Hepatocyte (in vitro differentiated cells): ENCODE results near the gene FZD2. TPM values are rescaled to one million over a fixed set of nuclear protein-coding genes. Genes with fewer than 3 reads are reported as not detected.

Source experiments
- DNase-seq: peaks from one replicate; pipeline ENCODE4 v3.0.0-alpha.2; 2016; ENCODE audit warnings: low spot score
- H2AFZ ChIP-seq: fragments of 200-600 bp; sonication (generic); 2 replicates; pipeline ENCODE4 v1.6.0; 2016; ENCODE audit warnings: antibody characterized with exemption, mild to moderate bottlenecking
- H3K27ac ChIP-seq: fragments of 200-600 bp; sonication (generic); 2 replicates; pipeline ENCODE4 v1.5.1; 2016; ENCODE audit warnings: mild to moderate bottlenecking
- H3K27me3 ChIP-seq: fragments of 200-600 bp; sonication (generic); 2 replicates; pipeline ENCODE4 v1.6.1; 2016
- H3K36me3 ChIP-seq: fragments of 200-600 bp; sonication (generic); replicated peaks from 2 replicates; pipeline ENCODE4 v1.5.1; 2016; ENCODE audit warnings: low read depth; ENCODE audit not compliant: insufficient read depth
- H3K4me1 ChIP-seq: fragments of 200-600 bp; sonication (generic); 2 replicates; pipeline ENCODE4 v1.5.1; 2016; ENCODE audit warnings: mild to moderate bottlenecking, moderate library complexity; ENCODE audit not compliant: insufficient read depth
- H3K4me2 ChIP-seq: fragments of 200-600 bp; sonication (generic); 2 replicates; pipeline ENCODE4 v1.6.0; 2016
- H3K4me3 ChIP-seq: fragments of 200-600 bp; sonication (generic); 2 replicates; pipeline ENCODE4 v1.5.1; 2016; ENCODE audit warnings: mild to moderate bottlenecking
- H3K79me2 ChIP-seq: fragments of 200-600 bp; sonication (generic); 2 replicates; pipeline ENCODE4 v1.6.0; 2017; ENCODE audit warnings: mild to moderate bottlenecking
- H3K9me2 ChIP-seq: fragments of 200-600 bp; sonication (generic); replicated peaks from 2 replicates; pipeline ENCODE4 v1.6.0; 2017; ENCODE audit warnings: mild to moderate bottlenecking; ENCODE audit not compliant: insufficient read depth
- H3K9me3 ChIP-seq: fragments of 200-600 bp; sonication (generic); 2 replicates; pipeline ENCODE4 v1.5.1; 2016; ENCODE audit warnings: low read depth, mild to moderate bottlenecking
- H4K20me1 ChIP-seq: fragments of 200-600 bp; sonication (generic); 2 replicates; pipeline ENCODE4 v1.6.0; 2016; ENCODE audit warnings: mild to moderate bottlenecking; ENCODE audit not compliant: insufficient read depth, poor library complexity, severe bottlenecking
- CTCF ChIP-seq: fragments of 200-600 bp; sonication (generic); IDR thresholded peaks from 2 replicates; pipeline ENCODE4 v1.5.1; 2016; ENCODE audit warnings: antibody characterized with exemption, mild to moderate bottlenecking; ENCODE audit not compliant: poor library complexity
- EZH2 ChIP-seq: fragments of 200-600 bp; sonication (generic); IDR thresholded peaks from 2 replicates; pipeline ENCODE4 v1.6.1; 2016; ENCODE audit warnings: antibody characterized with exemption, mild to moderate bottlenecking, borderline replicate concordance
- EZH2phosphoT487 ChIP-seq: fragments of 200-600 bp; sonication (generic); IDR thresholded peaks from one replicate; pipeline ENCODE4 v1.6.1; 2018; ENCODE audit warnings: antibody characterized with exemption, mild to moderate bottlenecking, low read depth, moderate library complexity; ENCODE audit not compliant: unreplicated experiment, severe bottlenecking
- WGBS: methylation state at CpG from one replicate; pipeline ENCODE4 v1.1.6; 2016; ENCODE audit warnings: low lambda C conversion rate; ENCODE audit errors: missing lambda C conversion rate; 5-methylcytosine and 5-hydroxymethylcytosine counted together
- polyA plus RNA-seq: library from polyadenylated mRNA; unstranded; fragments of >200 nt; fragmentation: Nextera tagmentation; extraction: Ambion mirVana; gene quantifications from 2 replicates; pipeline ENCODE4 v1.2.1, GENCODE V29; 2016
- total RNA-seq: library from RNA; depleted of rRNA; stranded (reverse); fragments of >200 nt; gene quantifications from 2 replicates; pipeline ENCODE4 v1.2.3, GENCODE V29; 2014

FZD2 gene
- total and polyA plus RNA-seq, 2 experiments from 2014 or later: 19.9 to 35.5 TPM

- H3K36me3 ChIP-seq: no peaks in the 10 kb centered on the region
- TF ChIP-seq CTCF (no peak), EZH2phosphoT487 (no peak), EZH2 (peak; percentile 25)
- H3K4me3 ChIP-seq: peak overlapping the region; percentile 60
- peaks cover 5% of the 10 kb centered on the region for H4K20me1 ChIP-seq
- H3K9me2 ChIP-seq: no peaks in the 10 kb centered on the region
- WGBS: 3% methylated on average over 61 of the region's 69 CpGs
- peak overlapping the region; percentile 80 for H3K27ac ChIP-seq
- peaks cover 34% of the 10 kb centered on the region for H3K79me2 ChIP-seq
- peak; percentile 68 for DNase-seq
- H3K9me3 ChIP-seq: no peaks in the 10 kb centered on the region
- peaks cover 2% of the 10 kb centered on the region for H3K27me3 ChIP-seq
- H3K4me1 ChIP-seq: peaks cover 6% of the 10 kb centered on the region
- peak overlapping the region; percentile 75 for H3K4me2 ChIP-seq
- H2AFZ ChIP-seq: no peak overlapping the region
These were observed 484 bp downstream of the FZD2 start for GRCh38 chr17:44557651-44558285.

- no peak overlapping the region for H2AFZ ChIP-seq
- H3K27ac ChIP-seq: peak overlapping the region; percentile 80
- H3K27me3 ChIP-seq: peaks cover 2% of the 10 kb centered on the region
- no peaks in the 10 kb centered on the region for H3K36me3 ChIP-seq
- H3K4me2 ChIP-seq: peak overlapping the region; percentile 75
- no peaks in the 10 kb centered on the region for H3K9me3 ChIP-seq
- WGBS: 18% methylated on average over 31 of the region's 31 CpGs
- H3K4me3 ChIP-seq: peak overlapping the region; percentile 60
- H3K9me2 ChIP-seq: no peaks in the 10 kb centered on the region
- no peak for TF ChIP-seq EZH2phosphoT487
- no peak for TF ChIP-seq CTCF
- no peak for TF ChIP-seq EZH2
- H4K20me1 ChIP-seq: peaks cover 5% of the 10 kb centered on the region
- peaks cover 5% of the 10 kb centered on the region for H3K4me1 ChIP-seq
- peaks cover 34% of the 10 kb centered on the region for H3K79me2 ChIP-seq
- DNase-seq: no peak
These were observed 1.0 kb downstream of the FZD2 start for GRCh38 chr17:44558334-44558709.

GRCh38 chr17:44558710-44559633, 1.7 kb downstream of the FZD2 start:
- H2AFZ ChIP-seq: no peak overlapping the region
- no peaks in the 10 kb centered on the region for H3K9me2 ChIP-seq
- peaks cover 34% of the 10 kb centered on the region for H3K79me2 ChIP-seq
- H3K4me1 ChIP-seq: peaks cover 5% of the 10 kb centered on the region
- no peaks in the 10 kb centered on the region for H3K9me3 ChIP-seq
- H4K20me1 ChIP-seq: peaks cover 5% of the 10 kb centered on the region
- peak overlapping the region; percentile 80 for H3K27ac ChIP-seq
- TF ChIP-seq CTCF (no peak), EZH2 (no peak), EZH2phosphoT487 (no peak)
- peak overlapping the region; percentile 75 for H3K4me2 ChIP-seq
- peaks cover 2% of the 10 kb centered on the region for H3K27me3 ChIP-seq
- H3K36me3 ChIP-seq: no peaks in the 10 kb centered on the region
- 36% methylated on average over 68 of the region's 74 CpGs for WGBS
- DNase-seq: no peak
- H3K4me3 ChIP-seq: peak overlapping the region; percentile 60
